Measurements from ENCODE around the gene MEGF6. TPM values are rescaled to one million over a fixed set of nuclear protein-coding genes. Genes with fewer than 3 reads are reported as not detected.

MEGF6 gene
- total RNA-seq, 1 donor from 2014 or later = 1.7 TPM

GRCh38 chr1:3461238-3461933 is 149.9 kb downstream of the MEGF6 start:
- Mint-ChIP-seq H3K27me3 (ENCODE audit: low read depth) (no peaks in the 10 kb centered on the region), H3K9me3 (no peaks in the 10 kb centered on the region), H3K4me1 (ENCODE audit: low read depth) (no peaks in the 10 kb centered on the region), H3K27ac (no peak overlapping the region), H3K36me3 (ENCODE audit: low read depth) (no peaks in the 10 kb centered on the region), H3K4me3 (ENCODE audit: low read depth) (no peak overlapping the region)
- intact Hi-C loops (cut with micrococcal nuclease) = no loop called here
- no peak for DNase-seq (ENCODE audit: low spot score)

- Mint-ChIP-seq H3K9me3 (no peaks in the 10 kb centered on the region), H3K4me1 (ENCODE audit: low read depth) (no peaks in the 10 kb centered on the region), H3K27ac (no peak overlapping the region), H3K36me3 (ENCODE audit: low read depth) (no peaks in the 10 kb centered on the region), H3K27me3 (ENCODE audit: low read depth) (peaks cover under 1% of the 10 kb centered on the region), H3K4me3 (ENCODE audit: low read depth) (no peak overlapping the region)
- intact Hi-C loops (cut with micrococcal nuclease) = no loop called here
- no peak for DNase-seq (ENCODE audit: low spot score)
Measured at GRCh38 chr1:3460672-3461131, 150.6 kb downstream of the MEGF6 start.

DNA sequence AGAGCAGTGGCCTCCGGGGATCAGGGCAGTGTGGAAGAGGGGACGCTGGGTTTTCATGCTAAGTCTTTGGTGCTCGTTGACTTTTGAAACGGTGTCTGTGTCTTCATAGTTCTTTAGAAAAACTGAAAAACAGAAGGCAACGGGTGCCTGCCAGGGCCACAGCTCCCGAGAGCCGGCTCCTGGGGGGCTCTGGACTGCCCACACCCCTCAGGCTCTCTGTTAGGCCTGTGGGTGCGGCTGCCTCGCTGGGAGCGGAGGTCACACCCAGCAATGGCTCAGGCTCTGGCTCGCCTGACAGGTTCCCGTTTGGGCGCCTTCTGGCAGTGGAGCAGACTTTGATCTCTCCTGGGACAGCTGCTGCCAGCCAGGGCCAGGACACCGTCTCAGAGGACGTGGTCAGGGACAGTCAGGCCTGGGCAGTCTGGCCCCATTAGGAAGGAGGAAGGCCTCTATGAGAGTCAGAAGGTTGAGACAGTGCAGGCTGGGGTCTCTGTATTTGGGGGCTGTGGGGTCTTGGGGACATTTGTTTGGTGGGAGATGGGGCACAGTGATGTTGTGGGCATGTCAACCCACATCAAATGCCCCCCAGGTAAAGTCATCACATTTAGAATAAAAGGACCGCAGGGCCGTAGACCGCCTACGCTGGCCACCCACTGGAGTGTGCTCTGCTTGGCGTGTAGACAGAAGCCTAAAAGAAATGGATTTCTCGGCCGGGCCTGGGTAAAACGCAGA is 151.2 kb downstream of the MEGF6 start:
- intact Hi-C loops (cut with micrococcal nuclease) = no loop called here

GRCh38 chr1:3459051-3459908 is 152.0 kb downstream of the MEGF6 start:
- H3K9me3 Mint-ChIP-seq = no peaks in the 10 kb centered on the region
- no peak overlapping the region for H3K27ac Mint-ChIP-seq
- H3K36me3 Mint-ChIP-seq (ENCODE audit: low read depth) = no peaks in the 10 kb centered on the region
- no peak overlapping the region for H3K4me3 Mint-ChIP-seq (ENCODE audit: low read depth)
- no peaks in the 10 kb centered on the region for H3K4me1 Mint-ChIP-seq (ENCODE audit: low read depth)
- intact Hi-C loops (cut with micrococcal nuclease) = no loop called here
- peaks cover 8% of the 10 kb centered on the region for H3K27me3 Mint-ChIP-seq (ENCODE audit: low read depth)
- no peak for DNase-seq (ENCODE audit: low spot score)

More for the DNA sequence above, 151.2 kb downstream of the MEGF6 start:
- Mint-ChIP-seq H3K27me3 (ENCODE audit: low read depth) (peaks cover 7% of the 10 kb centered on the region), H3K4me1 (ENCODE audit: low read depth) (no peaks in the 10 kb centered on the region), H3K27ac (no peak overlapping the region), H3K9me3 (no peaks in the 10 kb centered on the region), H3K4me3 (ENCODE audit: low read depth) (no peak overlapping the region), H3K36me3 (ENCODE audit: low read depth) (no peaks in the 10 kb centered on the region)
- DNase-seq (ENCODE audit: low spot score) = no peak

- intact Hi-C loops (cut with micrococcal nuclease) = no loop called here
- no peaks in the 10 kb centered on the region for H3K36me3 Mint-ChIP-seq (ENCODE audit: low read depth)
- no peak for DNase-seq (ENCODE audit: low spot score)
- H3K27me3 Mint-ChIP-seq (ENCODE audit: low read depth) = peaks cover 10% of the 10 kb centered on the region
- H3K9me3 Mint-ChIP-seq = no peaks in the 10 kb centered on the region
- no peaks in the 10 kb centered on the region for H3K4me1 Mint-ChIP-seq (ENCODE audit: low read depth)
- H3K4me3 Mint-ChIP-seq (ENCODE audit: low read depth) = no peak overlapping the region
- no peak overlapping the region for H3K27ac Mint-ChIP-seq
Measured at GRCh38 chr1:3457910-3458883, 153.1 kb downstream of the MEGF6 start.

DNA sequence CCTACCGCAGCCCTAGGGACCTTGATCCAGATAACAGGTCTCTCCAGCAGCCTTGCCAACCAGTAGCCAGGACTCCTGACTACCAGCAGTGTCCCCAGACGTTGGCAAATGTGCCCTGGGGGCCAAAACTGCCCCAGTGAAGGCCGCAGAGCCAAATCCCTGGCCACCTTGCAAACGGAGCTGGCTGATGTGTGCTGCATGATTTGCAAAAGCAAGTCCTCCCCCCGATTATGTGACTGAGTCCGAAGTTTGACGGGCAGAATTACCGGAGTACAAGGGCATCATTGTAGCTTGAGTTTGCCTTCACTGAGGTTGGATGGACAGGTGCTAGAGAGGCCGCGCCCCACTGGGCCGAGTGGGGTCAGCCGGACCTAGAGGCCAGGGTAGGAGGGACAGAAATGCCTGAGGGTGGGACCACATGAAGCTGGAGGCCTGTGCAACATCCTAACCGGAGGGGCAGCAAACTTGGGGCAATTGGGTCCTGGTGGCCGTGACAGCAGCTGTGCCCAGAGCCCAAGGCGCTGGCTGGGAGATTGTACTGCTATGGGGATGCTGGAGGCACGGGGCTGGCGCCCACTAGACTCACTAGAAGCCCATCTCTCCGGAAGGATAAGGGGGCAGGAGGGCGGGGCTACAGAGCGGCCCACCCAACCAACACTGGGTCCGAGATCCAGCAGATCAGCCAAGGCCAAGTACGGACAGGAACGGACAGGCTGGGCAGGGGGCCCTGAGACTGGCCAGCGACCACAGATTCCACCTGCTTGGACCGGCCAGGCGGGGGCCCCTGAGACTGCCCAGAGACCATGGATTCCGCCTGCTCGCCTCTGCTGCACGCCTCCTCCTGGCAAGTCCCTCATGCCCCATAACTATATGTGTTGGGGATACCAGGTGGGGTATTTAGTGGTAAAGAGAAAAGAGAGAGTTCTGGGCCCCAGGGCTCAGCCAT is 154.1 kb downstream of the MEGF6 start:
- Mint-ChIP-seq H3K9me3 (no peaks in the 10 kb centered on the region), H3K27me3 (ENCODE audit: low read depth) (peaks cover 11% of the 10 kb centered on the region), H3K4me3 (ENCODE audit: low read depth) (no peak overlapping the region), H3K36me3 (ENCODE audit: low read depth) (no peaks in the 10 kb centered on the region), H3K4me1 (ENCODE audit: low read depth) (no peaks in the 10 kb centered on the region), H3K27ac (no peak overlapping the region)
- no peak for DNase-seq (ENCODE audit: low spot score)
- intact Hi-C loops (cut with micrococcal nuclease) = no loop called here

- Mint-ChIP-seq H3K27ac (no peak overlapping the region), H3K36me3 (ENCODE audit: low read depth) (no peaks in the 10 kb centered on the region), H3K9me3 (no peaks in the 10 kb centered on the region), H3K4me3 (ENCODE audit: low read depth) (no peak overlapping the region), H3K4me1 (ENCODE audit: low read depth) (no peaks in the 10 kb centered on the region), H3K27me3 (ENCODE audit: low read depth) (peaks cover 11% of the 10 kb centered on the region)
- intact Hi-C loops (cut with micrococcal nuclease) = no loop called here
- no peak for DNase-seq (ENCODE audit: low spot score)
Measured at GRCh38 chr1:3456449-3456963, 154.8 kb downstream of the MEGF6 start.

GRCh38 chr1:3455670-3456448 is 155.4 kb downstream of the MEGF6 start:
- Mint-ChIP-seq H3K36me3 (ENCODE audit: low read depth) (no peaks in the 10 kb centered on the region), H3K9me3 (no peaks in the 10 kb centered on the region), H3K27ac (no peak overlapping the region), H3K4me1 (ENCODE audit: low read depth) (no peaks in the 10 kb centered on the region), H3K27me3 (ENCODE audit: low read depth) (peaks cover 11% of the 10 kb centered on the region), H3K4me3 (ENCODE audit: low read depth) (no peak overlapping the region)
- intact Hi-C loops (cut with micrococcal nuclease) = no loop called here
- DNase-seq (ENCODE audit: low spot score) = no peak

DNA sequence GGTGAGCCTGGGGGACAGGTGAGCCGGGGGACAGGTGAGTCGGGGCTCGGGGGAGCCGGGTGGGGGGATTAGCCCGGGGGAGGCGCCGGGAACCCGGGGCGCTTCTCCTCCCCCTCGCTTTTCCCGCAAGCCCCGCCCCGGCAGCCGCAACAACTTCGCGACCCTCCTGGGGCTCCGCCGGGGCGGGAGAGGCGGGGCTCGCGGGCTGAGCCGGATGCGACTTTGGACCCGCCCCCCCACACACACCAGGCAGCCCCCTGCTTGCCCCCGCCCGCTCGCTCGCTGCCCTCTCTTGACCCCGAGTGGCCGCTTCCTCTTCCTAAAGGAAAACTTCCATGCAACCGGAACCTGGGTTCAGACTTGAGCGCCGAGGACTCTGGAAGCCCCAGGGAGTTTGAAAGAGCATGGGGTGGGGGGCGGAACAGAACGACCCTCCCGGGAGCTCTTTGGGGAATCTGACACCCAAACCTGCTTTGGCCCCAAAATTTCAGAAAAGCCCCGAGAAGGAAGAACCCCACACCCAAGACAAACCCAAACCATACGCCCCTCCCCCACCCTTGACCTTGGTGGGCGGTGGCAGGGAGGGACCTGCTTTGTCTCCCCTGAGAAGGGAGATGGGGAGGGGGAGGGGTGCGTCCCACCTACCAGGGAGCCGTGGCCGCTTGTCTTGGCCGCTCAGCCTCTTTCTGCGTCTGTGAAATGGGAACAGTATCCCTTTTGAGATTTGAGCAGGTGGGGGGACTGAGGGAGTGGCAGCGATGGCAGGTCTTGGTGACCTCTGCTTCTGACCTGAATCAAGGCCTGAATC is 156.3 kb downstream of the MEGF6 start:
- no peaks in the 10 kb centered on the region for H3K4me1 Mint-ChIP-seq (ENCODE audit: low read depth)
- H3K27ac Mint-ChIP-seq = no peak overlapping the region
- no peaks in the 10 kb centered on the region for H3K36me3 Mint-ChIP-seq (ENCODE audit: low read depth)
- intact Hi-C loops (cut with micrococcal nuclease) = no loop called here
- no peak overlapping the region for H3K4me3 Mint-ChIP-seq (ENCODE audit: low read depth)
- no peaks in the 10 kb centered on the region for H3K9me3 Mint-ChIP-seq
- no peak for DNase-seq (ENCODE audit: low spot score)
- H3K27me3 Mint-ChIP-seq (ENCODE audit: low read depth) = peaks cover 11% of the 10 kb centered on the region
